ENCODE results near the gene PRKAR1B. TPM values are rescaled to one million over a fixed set of nuclear protein-coding genes. Genes with fewer than 3 reads are reported as not detected.

PRKAR1B gene
- total RNA-seq, 1 donor from 2014 or later = 14.0 TPM

- Histone ChIP-seq H3K4me3 (ENCODE audit: low read depth, low read length) (no peak overlapping the region), H3K27me3 (ENCODE audit: control insufficient read depth, insufficient read depth, low read length) (no peaks in the 10 kb centered on the region), H3K36me3 (ENCODE audit: control insufficient read depth, insufficient read depth, low read length) (peaks cover 24% of the 10 kb centered on the region)
- FAIRE-seq (no peak), DNase-seq (ENCODE audit: low read depth) (no peak)
- TF ChIP-seq CTCF (IDR thresholded peaks at IDR 0.05; ENCODE audit: insufficient read depth, low read length, severe bottlenecking) = no peak
Observed at GRCh38 chr7:768881-769504, 41.9 kb upstream of the PRKAR1B start.

GRCh38 chr7:767941-768731, 41.1 kb upstream of the PRKAR1B start:
- Histone ChIP-seq H3K27me3 (ENCODE audit: control insufficient read depth, insufficient read depth, low read length) (no peaks in the 10 kb centered on the region), H3K36me3 (ENCODE audit: control insufficient read depth, insufficient read depth, low read length) (peaks cover 27% of the 10 kb centered on the region), H3K4me3 (ENCODE audit: low read depth, low read length) (no peak overlapping the region)
- no peak for TF ChIP-seq CTCF (IDR thresholded peaks at IDR 0.05; ENCODE audit: insufficient read depth, low read length, severe bottlenecking)
- FAIRE-seq = no peak
- no peak for DNase-seq (ENCODE audit: low read depth)

- DNase-seq (ENCODE audit: low read depth) = no peak
- TF ChIP-seq CTCF (IDR thresholded peaks at IDR 0.05; ENCODE audit: insufficient read depth, low read length, severe bottlenecking) = no peak
- FAIRE-seq = no peak
- peaks cover 24% of the 10 kb centered on the region for H3K36me3 ChIP-seq (ENCODE audit: control insufficient read depth, insufficient read depth, low read length)
- H3K27me3 ChIP-seq (ENCODE audit: control insufficient read depth, insufficient read depth, low read length) = no peaks in the 10 kb centered on the region
- H3K4me3 ChIP-seq (ENCODE audit: low read depth, low read length) = no peak overlapping the region
Observed at GRCh38 chr7:767580-767940, 40.5 kb upstream of the PRKAR1B start.

GRCh38 chr7:765383-765782, 38.3 kb upstream of the PRKAR1B start:
- no peak for TF ChIP-seq CTCF (IDR thresholded peaks at IDR 0.05; ENCODE audit: insufficient read depth, low read length, severe bottlenecking)
- Histone ChIP-seq H3K4me3 (ENCODE audit: low read depth, low read length) (no peak overlapping the region), H3K36me3 (ENCODE audit: control insufficient read depth, insufficient read depth, low read length) (peaks cover 23% of the 10 kb centered on the region), H3K27me3 (ENCODE audit: control insufficient read depth, insufficient read depth, low read length) (no peaks in the 10 kb centered on the region)
- FAIRE-seq (no peak), DNase-seq (ENCODE audit: low read depth) (no peak)

GRCh38 chr7:763762-764161, 36.7 kb upstream of the PRKAR1B start:
- TF ChIP-seq CTCF (IDR thresholded peaks at IDR 0.05; ENCODE audit: insufficient read depth, low read length, severe bottlenecking) = no peak
- DNase-seq (ENCODE audit: low read depth) (no peak), FAIRE-seq (no peak)
- Histone ChIP-seq H3K27me3 (ENCODE audit: control insufficient read depth, insufficient read depth, low read length) (no peaks in the 10 kb centered on the region), H3K4me3 (ENCODE audit: low read depth, low read length) (no peak overlapping the region), H3K36me3 (ENCODE audit: control insufficient read depth, insufficient read depth, low read length) (peaks cover 23% of the 10 kb centered on the region)

Measured in bronchial epithelial cell (primary cell).